HG03439 (cell line): ENCODE measurements around the gene PPRC1.
"Not testable (repeated sequence)": the region's sequence is repeated elsewhere in the genome, so short reads cannot be mapped to it uniquely, and the experiment has no call there.

Experiments
- ATAC-seq: cut with Tn5 transposase; IDR thresholded peaks from one replicate; pipeline ENCODE4 v1.9.1; 2021; ENCODE audit warnings: mild to moderate bottlenecking, moderate library complexity; ENCODE audit not compliant: unreplicated experiment

Gene PPRC1

DNA sequence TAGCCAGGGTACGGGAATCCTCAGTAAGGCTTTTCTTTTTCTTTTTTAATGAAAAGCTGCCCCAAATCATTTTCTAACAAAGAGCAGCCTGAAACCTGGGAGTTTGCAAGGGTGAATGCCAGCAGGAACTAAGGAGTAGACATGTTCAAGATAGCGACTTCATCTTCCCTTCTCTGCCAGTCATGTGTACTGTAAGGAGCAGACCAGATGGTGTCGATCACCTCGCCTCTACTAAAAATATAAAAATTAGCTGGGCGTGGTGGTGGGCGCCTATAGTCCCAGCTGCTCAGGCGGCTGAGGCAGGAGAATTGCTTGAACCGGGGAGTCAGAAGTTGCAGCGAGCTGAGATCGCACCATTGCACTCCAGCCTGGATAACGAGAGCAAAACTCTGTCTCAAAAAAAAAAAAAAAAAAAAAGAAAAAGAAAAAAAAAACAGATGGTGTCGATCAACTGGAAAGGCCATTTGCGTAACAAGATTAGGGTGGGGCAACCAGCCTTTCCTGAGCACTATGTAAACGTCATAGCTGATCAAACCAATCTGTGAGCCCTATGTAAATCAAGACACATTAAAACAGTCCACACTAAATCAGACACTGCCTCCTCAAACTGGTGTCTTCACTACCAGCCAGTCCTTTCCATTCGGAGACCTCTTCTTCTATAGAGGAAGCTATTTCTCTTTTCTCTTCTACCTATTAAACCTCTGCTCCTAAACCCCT, 53.1 kb downstream of the PPRC1 start:
- no peak for ATAC-seq

DNA sequence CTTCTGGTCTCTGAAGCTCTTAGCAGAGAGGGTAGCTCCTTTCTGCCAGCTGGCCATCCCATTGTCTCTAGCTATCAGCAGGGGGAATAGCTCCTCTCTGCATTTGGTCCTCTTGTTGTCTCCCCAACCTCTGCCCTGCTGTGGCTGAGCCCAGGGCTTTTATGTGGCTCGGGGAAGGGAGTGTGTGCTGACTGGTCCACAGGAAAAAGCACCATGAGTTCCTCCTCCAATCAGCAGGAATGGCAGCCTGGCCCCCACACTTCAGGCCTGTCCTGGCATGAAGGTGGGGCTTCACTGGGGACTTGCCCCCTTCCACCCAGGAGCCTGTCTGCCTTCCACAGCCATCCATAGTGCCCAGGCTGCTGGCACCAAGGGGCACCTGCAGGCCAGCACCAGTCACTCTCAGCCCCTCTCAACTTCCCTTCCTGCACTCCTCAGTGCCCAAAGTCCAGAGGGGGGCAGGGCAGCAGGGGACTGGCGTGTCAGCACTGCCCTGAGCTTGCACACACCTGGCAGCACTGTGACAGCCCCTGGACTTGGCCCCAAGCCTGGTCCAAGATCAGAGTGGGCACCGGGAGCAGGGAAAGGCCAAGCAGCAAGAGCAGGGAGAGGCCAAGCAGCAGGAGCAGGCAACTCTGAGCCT, 55.6 kb downstream of the PPRC1 start:
- ATAC-seq: no peak

DNA sequence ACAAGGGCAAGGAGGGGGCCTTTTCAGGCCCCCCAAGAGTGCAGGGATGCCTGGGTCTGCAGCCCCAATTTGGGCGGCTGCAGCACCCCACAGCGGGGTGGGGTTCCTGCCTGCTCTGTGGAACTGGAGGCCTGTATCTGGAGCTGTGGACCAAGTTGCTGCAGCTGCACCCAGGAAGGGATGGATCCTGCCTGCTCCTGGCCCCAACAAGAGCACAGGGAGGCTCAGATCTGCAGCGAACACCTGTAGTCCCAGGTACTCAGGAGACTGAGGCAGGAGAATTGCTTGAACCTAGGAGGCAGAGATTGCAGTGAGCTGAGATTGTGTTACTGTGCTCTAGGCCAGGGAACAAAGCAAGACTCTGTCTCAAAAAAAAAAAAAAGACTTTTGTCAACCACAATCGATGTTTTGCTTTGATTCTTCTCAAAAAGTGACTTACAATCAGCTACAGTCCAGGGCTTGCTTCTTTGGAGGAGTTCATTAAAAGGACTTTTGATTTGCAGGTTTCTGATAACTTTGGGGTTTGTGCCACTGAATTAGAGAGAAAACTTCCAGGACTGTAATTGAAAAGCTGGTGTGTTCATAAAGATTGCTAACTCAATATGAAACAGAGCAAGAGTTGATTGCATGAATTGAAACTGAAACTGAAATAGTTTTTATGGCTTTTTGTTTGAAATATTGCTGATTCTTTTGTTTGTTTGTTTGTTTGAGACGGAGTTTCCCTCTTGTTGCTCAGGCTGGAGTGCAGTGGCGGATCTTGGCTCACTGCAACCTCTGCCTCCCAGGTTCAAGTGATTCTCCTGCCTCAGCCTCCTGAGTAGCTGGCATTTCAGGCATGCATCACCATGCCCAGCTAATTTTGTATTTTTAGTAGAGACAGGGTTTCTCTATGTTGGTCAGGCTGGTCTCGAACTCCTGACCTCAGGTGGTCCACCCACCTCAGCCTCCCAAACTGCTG, 56.4 kb downstream of the PPRC1 start:
- not testable (repeated sequence) for ATAC-seq

DNA sequence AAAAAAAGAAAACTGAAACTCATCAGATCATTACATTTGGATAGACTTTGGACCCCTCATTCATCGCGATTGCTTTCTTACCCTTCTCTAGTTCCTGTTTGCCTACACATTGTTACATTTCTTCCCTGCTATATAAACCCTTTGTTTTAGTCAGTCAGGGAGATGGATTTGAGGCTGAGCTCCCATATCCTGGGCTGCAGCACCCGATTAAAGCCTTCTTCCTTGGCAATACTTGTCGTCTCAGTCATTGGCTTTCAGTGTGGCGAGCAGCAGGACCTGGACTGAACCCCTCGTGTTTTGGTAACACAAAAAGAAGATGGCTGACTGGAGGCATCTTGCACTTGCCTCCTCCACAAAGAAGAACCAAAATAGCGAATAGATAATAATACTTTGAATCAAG, 59.1 kb downstream of the PPRC1 start:
- no peak for ATAC-seq

DNA sequence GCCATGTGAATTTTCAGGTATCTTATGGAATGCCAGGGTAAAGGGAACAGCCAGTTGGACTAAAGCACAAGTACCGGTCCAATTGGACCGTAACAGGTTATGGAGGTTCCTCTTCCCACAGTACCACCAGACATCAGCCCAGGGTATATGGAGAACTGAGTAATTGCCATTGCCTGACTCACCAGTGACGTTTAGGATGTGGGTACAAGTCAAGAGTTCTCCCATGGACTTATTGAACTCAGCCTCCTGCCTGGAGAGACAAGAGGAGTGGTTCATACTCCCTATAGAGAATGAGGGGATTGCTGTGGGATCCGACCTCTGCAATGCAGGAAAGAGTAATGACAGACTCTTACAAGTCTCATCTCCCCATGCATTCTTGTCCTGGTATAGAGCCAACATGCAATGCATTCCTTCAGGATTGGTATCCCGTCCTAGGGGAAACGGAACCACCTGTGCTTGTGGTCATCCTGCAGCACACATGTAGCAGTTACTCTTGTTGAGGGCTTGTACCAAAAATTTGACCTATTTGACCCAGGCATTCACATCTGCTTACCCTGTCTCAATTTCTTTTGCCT, 62.5 kb downstream of the PPRC1 start:
- no peak for ATAC-seq

DNA sequence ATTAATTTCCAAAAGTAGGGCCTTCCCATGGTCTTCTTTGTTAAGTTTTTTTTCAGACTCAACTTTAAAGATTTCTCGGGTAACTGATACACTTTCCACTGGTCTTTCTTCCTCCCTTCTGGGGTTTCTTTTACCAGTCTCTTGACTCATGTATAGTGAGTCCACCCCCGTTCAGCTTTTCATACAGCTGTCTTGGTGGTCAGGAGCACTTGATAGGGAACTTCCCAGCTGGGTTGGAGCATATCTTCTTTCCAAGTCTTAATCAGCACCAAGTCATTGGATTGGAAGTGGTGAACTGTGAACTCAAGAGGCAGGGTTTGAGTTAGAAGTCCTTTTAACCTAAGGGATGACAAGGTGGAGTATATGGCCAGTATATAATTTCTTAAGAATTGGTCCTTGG, 64.1 kb downstream of the PPRC1 start:
- ATAC-seq: no peak

DNA sequence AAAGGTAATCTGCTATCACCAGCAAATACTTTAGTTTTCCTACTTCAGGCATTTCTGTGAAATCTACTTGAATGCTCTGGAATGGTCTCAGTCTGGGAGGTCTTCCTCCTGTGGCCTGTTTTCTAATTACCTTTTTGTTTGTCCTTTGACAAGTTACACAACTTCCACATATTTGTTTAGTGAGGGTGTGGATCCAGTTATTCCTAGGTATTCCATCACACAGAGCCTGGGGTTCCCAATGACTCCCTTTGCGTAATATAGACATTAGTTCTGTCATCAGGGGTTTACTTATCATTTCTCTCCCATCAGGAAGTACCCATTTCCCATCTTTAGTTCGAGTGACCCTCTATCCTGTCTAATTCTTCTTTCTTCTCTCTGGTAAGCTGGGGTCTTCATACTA, 65.2 kb downstream of the PPRC1 start:
- no peak for ATAC-seq
